HCT116 (cell line): ENCODE measurements around the gene TTR. TPM values are rescaled to one million over a fixed set of nuclear protein-coding genes. Genes with fewer than 3 reads are reported as not detected.

ENCODE experiments used
- ATAC-seq: fragments of 200-7000 bp; cut with Tn5 transposase; 2 replicates; pipeline ENCODE4 v1.9.1; 2020; ENCODE audit warnings: mild to moderate bottlenecking, moderate library complexity
- BruUV-seq: library from RNA; stranded (reverse); fragments of 400-500 nt; replicated peaks from 2 replicates; lab custom pipeline; 2021; lab: Mats Ljungman, UMichigan
- CTCF ChIA-PET: fragments of 300-600 bp; sonication (Branson Sonifier 250); formaldehyde crosslinking; loops from one replicate; lab custom pipeline; 2021; ENCODE audit warnings: antibody characterized with exemption; lab: Charles Lee
- POLR2A ChIA-PET: fragments of 300-600, 350-600 bp; sonication (Branson Sonifier 250); formaldehyde crosslinking; loops from one replicate; lab custom pipeline; 2021; ENCODE audit warnings: antibody characterized with exemption; lab: Charles Lee
- RAD21 ChIA-PET, 2 experiments: fragments of 300-600 bp; sonication (Branson Sonifier 250); formaldehyde crosslinking; loops; one replicate each; lab custom pipeline; 2023; ENCODE audit warnings: low total read pairs in 2 of 2; ENCODE audit not compliant: uncharacterized antibody in 2 of 2, unreplicated experiment in 2 of 2, low non-redundant PET in 1 of 2; lab: Charles Lee
- DNase-seq: peaks from one replicate; pipeline ENCODE4 v3.0.0-alpha.2; 2010; ENCODE audit warnings: low read depth, low spot score
- H2AFZ ChIP-seq: fragments of 200-600 bp; shearing (Covaris generic), sonication (generic); 2 replicates; pipeline ENCODE4 v1.6.1; 2017; ENCODE audit warnings: low read depth, mixed run types, mixed read lengths, antibody characterized with exemption, low read length; ENCODE audit not compliant: poor library complexity, severe bottlenecking
- H3K27ac ChIP-seq: 2 replicates; pipeline ENCODE4 v1.5.1; 2012; ENCODE audit warnings: low read depth, low read length
- H3K27me3 ChIP-seq: fragments of 200-600 bp; sonication (generic); 2 replicates; pipeline ENCODE4 v1.6.1; 2016; ENCODE audit warnings: mixed run types, low read length, mixed read lengths; ENCODE audit not compliant: insufficient read depth
- H3K36me3 ChIP-seq, 2 experiments: fragments of 200-500 bp in 1 of 2; fragments of 200-600 bp in 1 of 2; sonication (Bioruptor generic) in 1 of 2; sonication (generic) in 1 of 2; 2 replicates each; pipeline versions ENCODE4 v1.5.1 to v1.6.1; 2014 to 2016; ENCODE audit warnings: low read length in 2 of 2, inconsistent platforms in 1 of 2, mixed read lengths in 1 of 2, mixed run types in 1 of 2; ENCODE audit not compliant: insufficient read depth in 2 of 2, control insufficient read depth in 1 of 2
- H3K4me1 ChIP-seq, 2 experiments: fragments of 200-600 bp in 1 of 2; sonication (generic) in 1 of 2; 2 replicates each; pipeline versions ENCODE4 v1.5.1 to v1.6.1; 2012 to 2017; ENCODE audit warnings: low read length in 2 of 2, inconsistent platforms in 1 of 2, mild to moderate bottlenecking in 1 of 2, mixed read lengths in 1 of 2, mixed run types in 1 of 2, moderate library complexity in 1 of 2; ENCODE audit not compliant: insufficient read depth in 2 of 2, control insufficient read depth in 1 of 2
- H3K4me2 ChIP-seq: fragments of 200-600 bp; sonication (generic); 2 replicates; pipeline ENCODE4 v1.6.1; 2017; ENCODE audit warnings: mixed run types, low read length, mixed read lengths
- H3K4me3 ChIP-seq, 2 experiments: fragments of 200-600 bp in 1 of 2; sonication (generic) in 1 of 2; replicated peaks in 1 of 2; 2 replicates each; pipeline ENCODE4 v1.5.1; 2011 to 2016; ENCODE audit warnings: low read length in 2 of 2, control low read depth in 1 of 2, low read depth in 1 of 2, mild to moderate bottlenecking in 1 of 2, mixed read lengths in 1 of 2, mixed run types in 1 of 2
- H3K79me2 ChIP-seq: fragments of 200-600 bp; sonication (generic); 2 replicates; pipeline ENCODE4 v1.6.1; 2017; ENCODE audit warnings: mild to moderate bottlenecking, mixed run types, low read length, moderate library complexity, mixed read lengths; ENCODE audit not compliant: insufficient read depth
- H3K9ac ChIP-seq: fragments of 200-600 bp; sonication (generic); 2 replicates; pipeline ENCODE4 v1.6.1; 2016; ENCODE audit warnings: low read length, mixed read lengths
- H3K9me2 ChIP-seq: fragments of 200-600 bp; sonication (generic), shearing (Covaris generic); 2 replicates; pipeline ENCODE4 v1.6.1; 2017; ENCODE audit warnings: mixed run types, mild to moderate bottlenecking, moderate library complexity; ENCODE audit not compliant: insufficient read depth
- H3K9me3 ChIP-seq, 2 experiments: fragments of 200-500 bp in 1 of 2; fragments of 200-600 bp in 1 of 2; sonication (Bioruptor generic) in 1 of 2; sonication (generic) in 1 of 2; 2 replicates each; pipeline ENCODE4 v1.6.1; 2014 to 2017; ENCODE audit warnings: low read length in 2 of 2, mixed read lengths in 2 of 2, inconsistent platforms in 1 of 2, low read depth in 1 of 2, mild to moderate bottlenecking in 1 of 2, mixed run types in 1 of 2, moderate library complexity in 1 of 2; ENCODE audit not compliant: control insufficient read depth in 1 of 2, insufficient read depth in 1 of 2
- H4K20me1 ChIP-seq: fragments of 200-600 bp; sonication (generic), shearing (Covaris generic); 2 replicates; pipeline ENCODE4 v1.6.1; 2017; ENCODE audit warnings: mixed run types, mild to moderate bottlenecking, moderate library complexity; ENCODE audit not compliant: insufficient read depth
- CBX3 ChIP-seq: IDR thresholded peaks from 2 replicates; pipeline ENCODE4 v1.6.1; 2012; ENCODE audit warnings: low read depth
- CEBPB ChIP-seq: IDR thresholded peaks from 2 replicates; pipeline ENCODE4 v1.6.1; 2012; ENCODE audit warnings: low read depth
- ELF1 ChIP-seq: IDR thresholded peaks from 2 replicates; pipeline ENCODE4 v1.6.1; 2012; ENCODE audit warnings: low read depth, borderline replicate concordance
- FOSL1 ChIP-seq: IDR thresholded peaks from 2 replicates; pipeline ENCODE4 v1.6.1; 2012; ENCODE audit warnings: low read depth
- JUND ChIP-seq: IDR thresholded peaks from 2 replicates; pipeline ENCODE4 v1.6.1; 2012
- POLR2A ChIP-seq: IDR thresholded peaks from 2 replicates; pipeline ENCODE4 v1.7.0; 2011; ENCODE audit warnings: borderline replicate concordance; ENCODE audit not compliant: insufficient read depth, insufficient read length; ENCODE audit errors: extremely low read depth
- REST ChIP-seq: IDR thresholded peaks from 2 replicates; pipeline ENCODE4 v1.6.1; 2012; ENCODE audit warnings: low read depth
- SP1 ChIP-seq: IDR thresholded peaks from 2 replicates; pipeline ENCODE4 v1.6.1; 2012; ENCODE audit warnings: low read depth
- SRF ChIP-seq: IDR thresholded peaks from 2 replicates; pipeline ENCODE4 v1.6.1; 2012; ENCODE audit warnings: low read depth
- TCF7L2 ChIP-seq: IDR thresholded peaks from 2 replicates; pipeline ENCODE4 v1.7.0; 2011; ENCODE audit warnings: borderline replicate concordance, inconsistent platforms; ENCODE audit not compliant: insufficient read depth, insufficient read length; ENCODE audit errors: extremely low read depth
- YY1 ChIP-seq: IDR thresholded peaks from 2 replicates; pipeline ENCODE4 v1.6.1; 2011; ENCODE audit warnings: low read length, low read depth, moderate library complexity, mild to moderate bottlenecking; ENCODE audit not compliant: insufficient replicate concordance; ENCODE audit errors: extremely low read depth
- ZFX ChIP-seq: fragments of 450-650 bp; IDR thresholded peaks from 2 replicates; pipeline ENCODE4 v1.6.1; 2017
- ZNF274 ChIP-seq: fragments of 200-500 bp; sonication (Bioruptor generic); IDR thresholded peaks from 2 replicates; pipeline ENCODE4 v1.6.1; 2014; ENCODE audit warnings: mild to moderate bottlenecking, low read depth, low read length, inconsistent platforms
- intact Hi-C: fragments of 100-400 bp; cut with micrococcal nuclease; formaldehyde crosslinking; loops from 2 replicates; pipeline ENCODE4 v1.10.0; 2022
- total RNA-seq: library from RNA; stranded (reverse); gene quantifications from one replicate; pipeline ENCODE4 v1.2.1, GENCODE V29; 2021; ENCODE audit not compliant: unreplicated experiment
- TF ChIP-seq, protein P1 (sequence below): IDR thresholded peaks from 2 replicates; pipeline ENCODE4 v1.6.1; 2012

The TTR gene
- total RNA-seq, 1 experiment from 2014 or later, result 1.2 TPM

DNA sequence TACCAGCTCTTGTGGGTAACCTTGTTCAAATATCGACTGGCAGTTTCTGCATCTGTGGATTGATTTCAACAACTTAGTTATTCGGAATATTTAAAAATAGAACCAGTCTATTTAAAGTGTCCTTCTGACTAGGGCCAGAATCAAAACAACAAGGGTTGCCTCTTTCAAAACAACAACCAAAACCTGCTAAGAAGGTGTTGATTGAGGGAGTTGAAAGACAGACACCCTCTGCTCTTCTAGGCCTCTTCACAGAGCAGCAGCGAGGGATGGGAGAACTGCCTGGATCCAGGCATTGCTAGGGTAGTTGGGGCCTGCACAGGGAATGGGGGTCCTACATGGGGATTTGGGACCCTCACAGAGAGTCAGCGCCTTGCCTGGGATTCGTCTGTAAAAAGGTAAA lies 19.8 kb downstream of the TTR start:
- Histone ChIP-seq H3K79me2 (no peaks in the 10 kb centered on the region), H2AFZ (no peak overlapping the region), H3K9me2 (no peaks in the 10 kb centered on the region)
- POLR2A ChIA-PET, result no interaction called here
- TF ChIP-seq CBX3 (no peak), JUND (no peak), SRF (no peak), CEBPB (no peak), SP1 (no peak), TCF7L2 (no peak), POLR2A (no peak), ZFX (no peak), FOSL1 (no peak), ELF1 (no peak), ZNF274 (no peak), YY1 (no peak), REST (no peak)
- TF ChIP-seq, protein P1, sequence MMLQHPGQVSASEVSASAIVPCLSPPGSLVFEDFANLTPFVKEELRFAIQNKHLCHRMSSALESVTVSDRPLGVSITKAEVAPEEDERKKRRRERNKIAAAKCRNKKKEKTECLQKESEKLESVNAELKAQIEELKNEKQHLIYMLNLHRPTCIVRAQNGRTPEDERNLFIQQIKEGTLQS, result no peak
- TF ChIP-seq, all 23 proteins: peak for 0
- H3K4me1 ChIP-seq, result 0 out of 4 replicates have a peak, but pooled peaks cover 0 to 5% of the 10 kb centered on the region in 2 experiments
- H3K27me3 ChIP-seq, result no peaks in the 10 kb centered on the region
- no peak overlapping the region for H3K27ac ChIP-seq
- ChIA-PET CTCF (interaction anchor here (1.2 kb wide), 1 partner anchor 36 kb away, joined by 3 read pairs; no protein-coding TSS in a partner anchor), RAD21 (no interaction called here)
- H3K4me2 ChIP-seq, result no peak overlapping the region
- no peaks in the 10 kb centered on the region for H4K20me1 ChIP-seq
- BruUV-seq, result no TSS peak
- H3K9ac ChIP-seq, result no peak overlapping the region
- ATAC-seq (no peak), DNase-seq (no peak)
- intact Hi-C loops, result no loop called here
- no peaks in the 10 kb centered on the region for H3K36me3 ChIP-seq
- no peak overlapping the region for H3K4me3 ChIP-seq
- H3K9me3 ChIP-seq, result no peaks in the 10 kb centered on the region
